Measurements from ENCODE around the gene SYNPO.

Gene SYNPO

GRCh38 chr5:150621301-150621700, 19.2 kb upstream of the SYNPO start:
- Histone ChIP-seq H3K36me3 (ENCODE audit: low read length) (no peaks in the 10 kb centered on the region), H3K4me3 (ENCODE audit: insufficient read depth, low read length, poor library complexity, severe bottlenecking) (no peak overlapping the region), H4K20me1 (ENCODE audit: low read depth, low read length) (no peaks in the 10 kb centered on the region), H3K9me2 (replicated peaks; ENCODE audit: insufficient read depth, low read length) (no peaks in the 10 kb centered on the region), H3K27ac (ENCODE audit: low read depth, low read length) (no peak overlapping the region), H3K4me2 (ENCODE audit: low read depth, low read length, poor library complexity, severe bottlenecking) (no peak overlapping the region), H3K79me2 (ENCODE audit: insufficient read depth, low read length) (no peaks in the 10 kb centered on the region), H3K9me3 (ENCODE audit: insufficient read depth, low read length) (no peaks in the 10 kb centered on the region), H3K27me3 (ENCODE audit: low read length) (0 out of 2 replicates have a peak, but pooled peaks cover 2% of the 10 kb centered on the region), H3K9ac (ENCODE audit: low read length) (no peak overlapping the region), H3F3A (ENCODE audit: insufficient read depth) (no peaks in the 10 kb centered on the region), H2AFZ (ENCODE audit: low read depth, low read length, severe bottlenecking) (no peak overlapping the region)
- TF ChIP-seq CTCF (IDR thresholded peaks at IDR 0.05; ENCODE audit: insufficient read depth, low read length, poor library complexity, severe bottlenecking) (no peak), EZH2phosphoT487 (conservative IDR thresholded peaks at IDR 0.05; ENCODE audit: low read length) (no peak)

GRCh38 chr5:150622157-150622556, 18.3 kb upstream of the SYNPO start:
- H3K9ac ChIP-seq (ENCODE audit: low read length), result no peak overlapping the region
- no peaks in the 10 kb centered on the region for H3K9me2 ChIP-seq (replicated peaks; ENCODE audit: insufficient read depth, low read length)
- H3K4me2 ChIP-seq (ENCODE audit: low read depth, low read length, poor library complexity, severe bottlenecking), result no peak overlapping the region
- H3K4me3 ChIP-seq (ENCODE audit: insufficient read depth, low read length, poor library complexity, severe bottlenecking), result no peak overlapping the region
- H4K20me1 ChIP-seq (ENCODE audit: low read depth, low read length), result no peaks in the 10 kb centered on the region
- H3K79me2 ChIP-seq (ENCODE audit: insufficient read depth, low read length), result no peaks in the 10 kb centered on the region
- 0 out of 2 replicates have a peak, but pooled peaks cover 2% of the 10 kb centered on the region for H3K27me3 ChIP-seq (ENCODE audit: low read length)
- no peaks in the 10 kb centered on the region for H3K36me3 ChIP-seq (ENCODE audit: low read length)
- no peak overlapping the region for H2AFZ ChIP-seq (ENCODE audit: low read depth, low read length, severe bottlenecking)
- TF ChIP-seq CTCF (IDR thresholded peaks at IDR 0.05; ENCODE audit: insufficient read depth, low read length, poor library complexity, severe bottlenecking) (no peak), EZH2phosphoT487 (conservative IDR thresholded peaks at IDR 0.05; ENCODE audit: low read length) (no peak)
- no peaks in the 10 kb centered on the region for H3K9me3 ChIP-seq (ENCODE audit: insufficient read depth, low read length)
- no peaks in the 10 kb centered on the region for H3F3A ChIP-seq (ENCODE audit: insufficient read depth)
- H3K27ac ChIP-seq (ENCODE audit: low read depth, low read length), result no peak overlapping the region

GRCh38 chr5:150623152-150623877, 17.1 kb upstream of the SYNPO start:
- Histone ChIP-seq H3K9me3 (ENCODE audit: insufficient read depth, low read length) (no peaks in the 10 kb centered on the region), H3K36me3 (ENCODE audit: low read length) (no peaks in the 10 kb centered on the region), H3K27ac (ENCODE audit: low read depth, low read length) (no peak overlapping the region), H3K79me2 (ENCODE audit: insufficient read depth, low read length) (no peaks in the 10 kb centered on the region), H3K27me3 (ENCODE audit: low read length) (0 out of 2 replicates have a peak, but pooled peaks cover 2% of the 10 kb centered on the region), H3K9me2 (replicated peaks; ENCODE audit: insufficient read depth, low read length) (no peaks in the 10 kb centered on the region), H3K4me2 (ENCODE audit: low read depth, low read length, poor library complexity, severe bottlenecking) (no peak overlapping the region), H3K4me3 (ENCODE audit: insufficient read depth, low read length, poor library complexity, severe bottlenecking) (no peak overlapping the region), H4K20me1 (ENCODE audit: low read depth, low read length) (no peaks in the 10 kb centered on the region), H3K9ac (ENCODE audit: low read length) (no peak overlapping the region), H2AFZ (ENCODE audit: low read depth, low read length, severe bottlenecking) (no peak overlapping the region), H3F3A (ENCODE audit: insufficient read depth) (no peaks in the 10 kb centered on the region)
- TF ChIP-seq CTCF (IDR thresholded peaks at IDR 0.05; ENCODE audit: insufficient read depth, low read length, poor library complexity, severe bottlenecking) (no peak), EZH2phosphoT487 (conservative IDR thresholded peaks at IDR 0.05; ENCODE audit: low read length) (no peak)
